Measurements from ENCODE around the gene PTPRZ1.

GRCh38 chr7:122067077-122067476 lies 194.1 kb downstream of the PTPRZ1 start:
- TF ChIP-seq CTCF (conservative IDR thresholded peaks at IDR 0.05 in 1 of 2, IDR thresholded peaks at IDR 0.05 in 1 of 2; ENCODE audit: extremely low read depth in 1 of 2, insufficient read depth in 1 of 2, low read depth in 1 of 2, low read length in 2 of 2): no peak
- TF ChIP-seq EZH2 (IDR thresholded peaks at IDR 0.05; ENCODE audit: borderline replicate concordance, low read length): no peak

All from mammary epithelial cell (primary cell).